ENCODE data around the gene ALDH16A1. TPM values are rescaled to one million over a fixed set of nuclear protein-coding genes. Genes with fewer than 3 reads are reported as not detected.

The ALDH16A1 gene
- total RNA-seq, 1 donor from 2014 or later, result 46.0 TPM

GRCh38 chr19:49437231-49437630 lies 15.8 kb upstream of the ALDH16A1 start:
- no peak for DNase-seq (ENCODE audit: low spot score, unreplicated experiment)
- H3K4me1 Mint-ChIP-seq (ENCODE audit: low read depth), result peaks cover 4% of the 10 kb centered on the region
- no peak overlapping the region for H3K27ac Mint-ChIP-seq
- TF ChIP-seq, protein P1, sequence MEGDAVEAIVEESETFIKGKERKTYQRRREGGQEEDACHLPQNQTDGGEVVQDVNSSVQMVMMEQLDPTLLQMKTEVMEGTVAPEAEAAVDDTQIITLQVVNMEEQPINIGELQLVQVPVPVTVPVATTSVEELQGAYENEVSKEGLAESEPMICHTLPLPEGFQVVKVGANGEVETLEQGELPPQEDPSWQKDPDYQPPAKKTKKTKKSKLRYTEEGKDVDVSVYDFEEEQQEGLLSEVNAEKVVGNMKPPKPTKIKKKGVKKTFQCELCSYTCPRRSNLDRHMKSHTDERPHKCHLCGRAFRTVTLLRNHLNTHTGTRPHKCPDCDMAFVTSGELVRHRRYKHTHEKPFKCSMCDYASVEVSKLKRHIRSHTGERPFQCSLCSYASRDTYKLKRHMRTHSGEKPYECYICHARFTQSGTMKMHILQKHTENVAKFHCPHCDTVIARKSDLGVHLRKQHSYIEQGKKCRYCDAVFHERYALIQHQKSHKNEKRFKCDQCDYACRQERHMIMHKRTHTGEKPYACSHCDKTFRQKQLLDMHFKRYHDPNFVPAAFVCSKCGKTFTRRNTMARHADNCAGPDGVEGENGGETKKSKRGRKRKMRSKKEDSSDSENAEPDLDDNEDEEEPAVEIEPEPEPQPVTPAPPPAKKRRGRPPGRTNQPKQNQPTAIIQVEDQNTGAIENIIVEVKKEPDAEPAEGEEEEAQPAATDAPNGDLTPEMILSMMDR (IDR thresholded peaks at IDR 0.05; ENCODE audit: unreplicated experiment), result no peak
- H3K36me3 Mint-ChIP-seq (ENCODE audit: insufficient read depth), result no peaks in the 10 kb centered on the region
- H3K4me3 Mint-ChIP-seq (ENCODE audit: low read depth), result no peak overlapping the region
- H3K27me3 Mint-ChIP-seq, result peaks cover 90% of the 10 kb centered on the region
- H3K9me3 Mint-ChIP-seq (ENCODE audit: low read depth), result no peaks in the 10 kb centered on the region

DNA sequence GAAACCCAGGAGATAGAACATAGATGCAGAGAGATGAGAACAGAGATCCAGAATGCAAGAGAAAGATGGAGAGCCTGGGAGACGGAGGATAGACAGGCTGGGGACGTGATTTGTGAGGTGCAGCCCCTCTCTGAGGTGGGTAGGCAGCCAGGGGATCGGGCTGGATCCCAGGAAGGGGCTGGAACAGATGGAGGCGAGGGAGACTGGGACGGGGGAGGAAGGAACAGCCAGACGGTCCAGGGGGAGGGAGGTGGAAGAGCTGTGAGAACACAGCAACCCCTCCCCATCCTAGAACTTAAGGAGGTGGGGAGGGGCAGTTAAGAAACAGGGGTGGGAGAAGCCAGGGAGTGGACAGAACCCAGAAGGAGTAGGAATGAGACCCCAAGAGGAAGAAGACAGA lies 14.8 kb upstream of the ALDH16A1 start:
- peaks cover 85% of the 10 kb centered on the region for H3K27me3 Mint-ChIP-seq
- H3K9me3 Mint-ChIP-seq (ENCODE audit: low read depth), result no peaks in the 10 kb centered on the region
- no peak overlapping the region for H3K27ac Mint-ChIP-seq
- H3K4me1 Mint-ChIP-seq (ENCODE audit: low read depth), result peaks cover 4% of the 10 kb centered on the region
- TF ChIP-seq, protein P1 (IDR thresholded peaks at IDR 0.05; ENCODE audit: unreplicated experiment), result no peak
- DNase-seq (ENCODE audit: low spot score, unreplicated experiment), result no peak
- H3K4me3 Mint-ChIP-seq (ENCODE audit: low read depth), result no peak overlapping the region
- H3K36me3 Mint-ChIP-seq (ENCODE audit: insufficient read depth), result no peaks in the 10 kb centered on the region

GRCh38 chr19:49439836-49440235 lies 13.2 kb upstream of the ALDH16A1 start:
- DNase-seq (ENCODE audit: low spot score, unreplicated experiment), result no peak

GRCh38 chr19:49440439-49441209 lies 12.4 kb upstream of the ALDH16A1 start:
- TF ChIP-seq, protein P1 (IDR thresholded peaks at IDR 0.05; ENCODE audit: unreplicated experiment), result no peak
- peak overlapping the region; percentile 2 for H3K4me3 Mint-ChIP-seq (ENCODE audit: low read depth)
- H3K9me3 Mint-ChIP-seq (ENCODE audit: low read depth), result no peaks in the 10 kb centered on the region
- peaks cover 4% of the 10 kb centered on the region for H3K4me1 Mint-ChIP-seq (ENCODE audit: low read depth)
- H3K27ac Mint-ChIP-seq, result no peak overlapping the region
- peaks cover 68% of the 10 kb centered on the region for H3K27me3 Mint-ChIP-seq
- no peaks in the 10 kb centered on the region for H3K36me3 Mint-ChIP-seq (ENCODE audit: insufficient read depth)
- no peak for DNase-seq (ENCODE audit: low spot score, unreplicated experiment)

More at GRCh38 chr19:49439836-49440235, 13.2 kb upstream of the ALDH16A1 start:
- H3K4me3 Mint-ChIP-seq (ENCODE audit: low read depth), result no peak overlapping the region
- H3K9me3 Mint-ChIP-seq (ENCODE audit: low read depth), result no peaks in the 10 kb centered on the region
- H3K36me3 Mint-ChIP-seq (ENCODE audit: insufficient read depth), result no peaks in the 10 kb centered on the region
- H3K27ac Mint-ChIP-seq, result no peak overlapping the region
- TF ChIP-seq, protein P1 (IDR thresholded peaks at IDR 0.05; ENCODE audit: unreplicated experiment), result no peak
- H3K4me1 Mint-ChIP-seq (ENCODE audit: low read depth), result peaks cover 4% of the 10 kb centered on the region
- H3K27me3 Mint-ChIP-seq, result peaks cover 76% of the 10 kb centered on the region

- Mint-ChIP-seq H3K9me3 (ENCODE audit: low read depth) (no peaks in the 10 kb centered on the region), H3K4me1 (ENCODE audit: low read depth) (peaks cover 4% of the 10 kb centered on the region), H3K36me3 (ENCODE audit: insufficient read depth) (peaks cover 2% of the 10 kb centered on the region), H3K27ac (no peak within 1 kb of the TSS), H3K4me3 (ENCODE audit: low read depth) (peak within 1 kb of the TSS; percentile 75), H3K27me3 (peaks cover 60% of the 10 kb centered on the region)
- TF ChIP-seq, protein P1 (IDR thresholded peaks at IDR 0.05; ENCODE audit: unreplicated experiment), result no peak
- DNase-seq (ENCODE audit: low spot score, unreplicated experiment), result no peak
These were observed 11.6 kb upstream of the ALDH16A1 start, which contains the start of gene SLC17A7 for GRCh38 chr19:49441210-49441959. TSS of gene SLC17A7 (minus strand) at chr19:49441527. CDS start at chr19:49441379, 148 bp downstream.

All from progenitor cell of endocrine pancreas (in vitro differentiated cells).